Erythroblast (primary cell): ENCODE results near the gene PRLR.

Experiments used
- GATA1 ChIP-seq: IDR thresholded peaks from 2 replicates; pipeline ENCODE4 v1.6.1; 2011; ENCODE audit warnings: low read depth, mild to moderate bottlenecking, control low read depth, low read length, moderate library complexity
- POLR2A ChIP-seq: IDR thresholded peaks from 2 replicates; pipeline ENCODE4 v1.6.1; 2011; ENCODE audit warnings: mild to moderate bottlenecking, low read length

DNA sequence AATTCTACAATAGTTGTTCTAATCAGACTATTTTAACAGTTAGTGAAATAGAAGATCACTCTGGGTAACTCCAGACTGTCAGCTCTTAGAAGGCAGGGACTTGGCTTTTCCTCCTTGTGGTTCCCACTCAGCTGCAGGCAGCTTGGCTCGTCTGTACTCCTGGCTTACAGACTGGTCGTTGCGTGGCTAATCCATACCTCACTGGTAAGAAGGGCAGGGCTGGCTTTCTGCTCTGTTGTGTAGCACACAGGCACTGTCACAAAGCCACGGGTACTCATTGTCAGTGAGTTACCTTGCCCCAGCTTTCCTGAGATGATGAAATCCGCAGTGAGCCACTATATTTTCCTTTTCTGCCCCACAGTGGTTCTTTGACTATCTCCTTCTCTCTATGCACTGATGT lies 1.8 kb upstream of the PRLR start:
- TF ChIP-seq POLR2A (no peak), GATA1 (no peak)
